GM18873 (cell line): ENCODE data around the gene ODAPH.
"Not testable (repeated sequence)": the region's sequence is repeated elsewhere in the genome, so short reads cannot be mapped to it uniquely, and the experiment has no call there.

Experiments used
- ATAC-seq: cut with Tn5 transposase; IDR thresholded peaks from one replicate; pipeline ENCODE4 v1.9.1; 2021; ENCODE audit warnings: mild to moderate bottlenecking, moderate library complexity, moderate number of reproducible peaks; ENCODE audit not compliant: unreplicated experiment, low FRiP score

ODAPH gene

GRCh38 chr4:75544220-75544619 is 11.6 kb upstream of the ODAPH start:
- not testable (repeated sequence) for ATAC-seq

- ATAC-seq, result no peak
Measured at GRCh38 chr4:75544870-75545269, 11.0 kb upstream of the ODAPH start.

GRCh38 chr4:75545526-75545925 is 10.3 kb upstream of the ODAPH start:
- no peak for ATAC-seq

- no peak for ATAC-seq
Measured at GRCh38 chr4:75547647-75548387, 8.0 kb upstream of the ODAPH start.

- no peak for ATAC-seq
Measured at GRCh38 chr4:75549019-75549418, 6.8 kb upstream of the ODAPH start.

GRCh38 chr4:75552452-75552851 is 3.4 kb upstream of the ODAPH start:
- no peak for ATAC-seq

GRCh38 chr4:75557696-75558095 is 1.8 kb downstream of the ODAPH start:
- no peak for ATAC-seq

GRCh38 chr4:75561789-75562188 is 5.9 kb downstream of the ODAPH start:
- ATAC-seq, result no peak

GRCh38 chr4:75564023-75564422 is 8.2 kb downstream of the ODAPH start:
- ATAC-seq, result no peak

GRCh38 chr4:75565481-75565880 is 9.6 kb downstream of the ODAPH start:
- ATAC-seq, result no peak

- no peak for ATAC-seq
Measured at GRCh38 chr4:75566911-75567310, 11.0 kb downstream of the ODAPH start.

- no peak for ATAC-seq
Measured at GRCh38 chr4:75567725-75568124, 11.9 kb downstream of the ODAPH start.

GRCh38 chr4:75584067-75584466 is 28.2 kb downstream of the ODAPH start:
- no peak for ATAC-seq

GRCh38 chr4:75593393-75593792 is 37.5 kb downstream of the ODAPH start:
- ATAC-seq, result no peak

- ATAC-seq, result no peak
Measured at GRCh38 chr4:75596061-75596460, 40.2 kb downstream of the ODAPH start.

- ATAC-seq, result no peak
Measured at GRCh38 chr4:75598390-75598789, 42.5 kb downstream of the ODAPH start.

- ATAC-seq, result no peak
Measured at GRCh38 chr4:75599647-75600046, 43.8 kb downstream of the ODAPH start.

GRCh38 chr4:75605928-75606327 is 50.1 kb downstream of the ODAPH start:
- ATAC-seq, result no peak

- no peak for ATAC-seq
Measured at GRCh38 chr4:75612306-75612705, 56.4 kb downstream of the ODAPH start.
